Measurements from ENCODE around the gene UHMK1. TPM values are rescaled to one million over a fixed set of nuclear protein-coding genes. Genes with fewer than 3 reads are reported as not detected.

The UHMK1 gene
- total RNA-seq, 1 donor from 2014 or later, result 56.7 TPM

DNA sequence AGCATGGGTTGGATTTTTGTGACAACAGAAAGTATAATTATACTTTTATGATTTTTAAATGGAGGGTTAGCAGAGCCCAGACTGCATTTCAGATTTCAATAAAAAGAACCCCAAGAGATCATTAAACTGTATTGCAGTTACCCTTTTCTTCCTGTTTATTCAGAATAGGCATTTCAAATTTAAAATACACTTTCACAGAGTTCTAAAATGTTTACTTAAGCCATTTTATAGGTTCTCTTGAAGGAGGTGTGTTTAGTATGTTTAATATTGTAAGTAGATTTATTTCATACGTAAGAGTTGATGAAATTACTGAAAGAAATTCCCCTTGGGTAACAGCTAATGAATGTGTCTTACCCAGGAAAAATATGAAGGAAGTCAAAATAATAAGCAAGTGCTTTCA is 81.3 kb downstream of the UHMK1 start:
- H3K27me3 Mint-ChIP-seq (ENCODE audit: low read depth), result no peaks in the 10 kb centered on the region
- H3K4me1 Mint-ChIP-seq (ENCODE audit: low read depth), result peaks cover 2% of the 10 kb centered on the region
- intact Hi-C loops (cut with micrococcal nuclease), result no loop called here
- peaks cover 21% of the 10 kb centered on the region for H3K36me3 Mint-ChIP-seq (ENCODE audit: low read depth)
- H3K27ac Mint-ChIP-seq, result no peak overlapping the region
- DNase-seq (ENCODE audit: low spot score), result no peak
- no peaks in the 10 kb centered on the region for H3K9me3 Mint-ChIP-seq
- H3K4me3 Mint-ChIP-seq (ENCODE audit: low read depth), result no peak overlapping the region

Other genes with a start within 250 kb of the UHMK1 start
- gene SPATA46, start 121.0 kb upstream of the UHMK1 start, total RNA-seq, result not detected in 2 replicates
- 0.05 and 0.07 TPM in 2 replicates for gene C1orf226, start 116.1 kb upstream of the UHMK1 start, total RNA-seq
- 0.84 and 1.0 TPM in 2 replicates for gene SH2D1B, start 85.7 kb upstream of the UHMK1 start, total RNA-seq
- 50.4 and 54.7 TPM in 2 replicates for gene UAP1, start 63.9 kb downstream of the UHMK1 start, total RNA-seq
- gene DDR2, start 134.6 kb downstream of the UHMK1 start, total RNA-seq, result 0.80 and 1.1 TPM in 2 replicates

Data from activated T-helper 2 cell treated with anti-CD3 and anti-CD28 coated beads, Interferon-gamma antibody, Interleukin-2, Interleukin-4, amounts not matched to agents 10 μg/mL and 5 μg/mL and 100 μg/mL, durations not matched to agents 14 hours and 24 hours and 36 hours (primary cell).